Measurements from ENCODE around the gene OR5AU1. TPM values are rescaled to one million over a fixed set of nuclear protein-coding genes. Genes with fewer than 3 reads are reported as not detected.
"Not testable (repeated sequence)": the region's sequence is repeated elsewhere in the genome, so short reads cannot be mapped to it uniquely, and the experiment has no call there.

Gene OR5AU1
- total RNA-seq, 1 experiment from 2014 or later: not detected

DNA sequence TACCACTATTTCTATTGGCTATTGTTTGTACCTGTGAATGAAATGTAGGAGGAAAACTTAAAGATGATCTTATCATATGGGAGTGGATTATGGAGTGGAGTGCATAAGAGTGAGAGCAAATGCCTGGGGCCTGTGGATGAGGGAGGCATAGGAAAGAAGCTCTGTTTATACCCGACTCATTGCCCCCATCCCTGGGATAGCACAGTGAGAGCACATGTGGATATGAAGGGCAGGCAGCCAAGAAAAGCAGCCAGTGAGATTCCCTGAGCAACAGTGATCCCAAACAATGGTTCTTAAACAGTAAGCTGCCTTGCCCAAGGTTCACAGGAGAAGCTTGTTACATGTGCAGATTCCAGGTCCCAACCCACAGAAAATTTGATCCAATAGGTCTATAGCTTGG is 2.3 kb upstream of the OR5AU1 start:
- DNase-seq (ENCODE audit: low read depth, low spot score); H3K36me3 ChIP-seq (ENCODE audit: control insufficient read depth in 1 of 2, insufficient read depth in 2 of 2, low read length in 2 of 2); ATAC-seq; H3K4me1 ChIP-seq (ENCODE audit: control insufficient read depth in 1 of 2, insufficient read depth in 2 of 2, low read length in 2 of 2); BruUV-seq (replicated peaks); RAD21 ChIA-PET (ENCODE audit: low non-redundant PET in 1 of 2, low total read pairs in 2 of 2, uncharacterized antibody in 2 of 2, unreplicated experiment in 2 of 2); H3K27me3 ChIP-seq (ENCODE audit: insufficient read depth, low read length); H3K9me2 ChIP-seq (ENCODE audit: insufficient read depth); H3K27ac ChIP-seq (ENCODE audit: low read depth, low read length); CTCF ChIA-PET; H3K4me2 ChIP-seq (ENCODE audit: low read length); POLR2A ChIA-PET; H3K4me3 ChIP-seq (replicated peaks in 1 of 2; ENCODE audit: low read depth in 1 of 2, low read length in 2 of 2); H3K9ac ChIP-seq (ENCODE audit: low read length); H4K20me1 ChIP-seq (ENCODE audit: insufficient read depth); H3K79me2 ChIP-seq (ENCODE audit: insufficient read depth, low read length); H3K9me3 ChIP-seq (ENCODE audit: control insufficient read depth in 1 of 2, insufficient read depth in 1 of 2, low read depth in 1 of 2, low read length in 2 of 2); intact Hi-C loops (cut with micrococcal nuclease); H2AFZ ChIP-seq (ENCODE audit: low read depth, low read length, poor library complexity, severe bottlenecking): not testable (repeated sequence)

DNA sequence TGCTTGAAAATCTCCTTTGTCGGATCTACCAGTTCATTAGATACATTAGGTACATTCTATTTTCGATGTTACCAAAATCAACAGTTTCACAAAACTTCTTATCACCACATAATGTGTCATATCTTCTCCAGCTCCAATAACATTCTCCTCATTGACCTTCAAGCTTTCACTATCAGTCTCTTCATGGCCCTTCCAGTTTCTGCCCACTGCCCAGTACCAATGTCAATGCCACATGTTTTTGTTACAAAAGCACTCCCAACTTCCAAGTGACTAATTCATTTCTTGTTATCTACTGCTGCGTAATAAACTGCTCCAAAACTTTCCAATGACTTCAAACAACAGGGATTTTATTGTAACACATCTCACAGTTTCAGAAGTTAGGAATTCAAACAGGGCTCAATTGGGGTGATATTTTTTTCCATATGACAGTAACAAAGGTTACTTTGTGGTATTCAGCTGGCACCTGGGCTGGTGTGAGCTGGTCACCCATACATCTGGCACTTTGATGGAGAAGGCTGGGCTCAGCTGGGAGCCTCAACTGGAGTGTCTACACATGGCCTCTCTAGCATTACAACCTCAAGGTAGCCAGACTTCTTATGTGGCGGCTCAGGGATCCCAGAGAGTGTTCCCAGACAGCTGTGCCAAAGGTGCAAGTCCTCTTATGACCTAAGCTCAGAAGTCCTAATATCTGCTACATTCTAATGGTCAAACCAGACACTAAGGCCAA is 6.1 kb downstream of the OR5AU1 start:
- intact Hi-C loops (cut with micrococcal nuclease): no loop called here
- no peaks in the 10 kb centered on the region for H3K4me1 ChIP-seq (ENCODE audit: control insufficient read depth in 1 of 2, insufficient read depth in 2 of 2, low read length in 2 of 2)
- no peak overlapping the region for H2AFZ ChIP-seq (ENCODE audit: low read depth, low read length, poor library complexity, severe bottlenecking)
- ChIA-PET CTCF (no interaction called here), RAD21 (ENCODE audit: low non-redundant PET in 1 of 2, low total read pairs in 2 of 2, uncharacterized antibody in 2 of 2, unreplicated experiment in 2 of 2) (no interaction called here), POLR2A (no interaction called here)
- ATAC-seq (no peak), DNase-seq (ENCODE audit: low read depth, low spot score) (no peak)
- H3K27me3 ChIP-seq (ENCODE audit: insufficient read depth, low read length): no peaks in the 10 kb centered on the region
- no TSS peak for BruUV-seq (replicated peaks)
- H3K79me2 ChIP-seq (ENCODE audit: insufficient read depth, low read length): no peaks in the 10 kb centered on the region
- no peak overlapping the region for H3K27ac ChIP-seq (ENCODE audit: low read depth, low read length)
- H3K36me3 ChIP-seq (ENCODE audit: control insufficient read depth in 1 of 2, insufficient read depth in 2 of 2, low read length in 2 of 2): no peaks in the 10 kb centered on the region
- no peaks in the 10 kb centered on the region for H3K9me2 ChIP-seq (ENCODE audit: insufficient read depth)
- 0 out of 4 replicates have a peak, but pooled peaks cover 0 to 6% of the 10 kb centered on the region in 2 experiments for H3K9me3 ChIP-seq (ENCODE audit: control insufficient read depth in 1 of 2, insufficient read depth in 1 of 2, low read depth in 1 of 2, low read length in 2 of 2)
- H4K20me1 ChIP-seq (ENCODE audit: insufficient read depth): no peaks in the 10 kb centered on the region
- no peak overlapping the region for H3K9ac ChIP-seq (ENCODE audit: low read length)
- no peak overlapping the region for H3K4me2 ChIP-seq (ENCODE audit: low read length)
- no peak overlapping the region for H3K4me3 ChIP-seq (replicated peaks in 1 of 2; ENCODE audit: low read depth in 1 of 2, low read length in 2 of 2)
- TF ChIP-seq, protein P1, sequence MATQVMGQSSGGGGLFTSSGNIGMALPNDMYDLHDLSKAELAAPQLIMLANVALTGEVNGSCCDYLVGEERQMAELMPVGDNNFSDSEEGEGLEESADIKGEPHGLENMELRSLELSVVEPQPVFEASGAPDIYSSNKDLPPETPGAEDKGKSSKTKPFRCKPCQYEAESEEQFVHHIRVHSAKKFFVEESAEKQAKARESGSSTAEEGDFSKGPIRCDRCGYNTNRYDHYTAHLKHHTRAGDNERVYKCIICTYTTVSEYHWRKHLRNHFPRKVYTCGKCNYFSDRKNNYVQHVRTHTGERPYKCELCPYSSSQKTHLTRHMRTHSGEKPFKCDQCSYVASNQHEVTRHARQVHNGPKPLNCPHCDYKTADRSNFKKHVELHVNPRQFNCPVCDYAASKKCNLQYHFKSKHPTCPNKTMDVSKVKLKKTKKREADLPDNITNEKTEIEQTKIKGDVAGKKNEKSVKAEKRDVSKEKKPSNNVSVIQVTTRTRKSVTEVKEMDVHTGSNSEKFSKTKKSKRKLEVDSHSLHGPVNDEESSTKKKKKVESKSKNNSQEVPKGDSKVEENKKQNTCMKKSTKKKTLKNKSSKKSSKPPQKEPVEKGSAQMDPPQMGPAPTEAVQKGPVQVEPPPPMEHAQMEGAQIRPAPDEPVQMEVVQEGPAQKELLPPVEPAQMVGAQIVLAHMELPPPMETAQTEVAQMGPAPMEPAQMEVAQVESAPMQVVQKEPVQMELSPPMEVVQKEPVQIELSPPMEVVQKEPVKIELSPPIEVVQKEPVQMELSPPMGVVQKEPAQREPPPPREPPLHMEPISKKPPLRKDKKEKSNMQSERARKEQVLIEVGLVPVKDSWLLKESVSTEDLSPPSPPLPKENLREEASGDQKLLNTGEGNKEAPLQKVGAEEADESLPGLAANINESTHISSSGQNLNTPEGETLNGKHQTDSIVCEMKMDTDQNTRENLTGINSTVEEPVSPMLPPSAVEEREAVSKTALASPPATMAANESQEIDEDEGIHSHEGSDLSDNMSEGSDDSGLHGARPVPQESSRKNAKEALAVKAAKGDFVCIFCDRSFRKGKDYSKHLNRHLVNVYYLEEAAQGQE (IDR thresholded peaks at IDR 0.05; ENCODE audit: low read depth): no peak
- TF ChIP-seq SP1 (IDR thresholded peaks at IDR 0.05; ENCODE audit: low read depth) (no peak), TCF7L2 (IDR thresholded peaks at IDR 0.05; ENCODE audit: borderline replicate concordance, extremely low read depth, insufficient read depth, insufficient read length) (no peak), EZH2phosphoT487 (IDR thresholded peaks at IDR 0.05; ENCODE audit: borderline replicate concordance) (no peak), ELF1 (IDR thresholded peaks at IDR 0.05; ENCODE audit: borderline replicate concordance, low read depth) (no peak), CEBPB (IDR thresholded peaks at IDR 0.05; ENCODE audit: low read depth) (no peak), SRF (IDR thresholded peaks at IDR 0.05; ENCODE audit: low read depth) (no peak), YY1 (IDR thresholded peaks at IDR 0.05; ENCODE audit: extremely low read depth, insufficient replicate concordance, low read depth, low read length) (no peak), ZFX (IDR thresholded peaks at IDR 0.05) (no peak)
- TF ChIP-seq, protein P2, sequence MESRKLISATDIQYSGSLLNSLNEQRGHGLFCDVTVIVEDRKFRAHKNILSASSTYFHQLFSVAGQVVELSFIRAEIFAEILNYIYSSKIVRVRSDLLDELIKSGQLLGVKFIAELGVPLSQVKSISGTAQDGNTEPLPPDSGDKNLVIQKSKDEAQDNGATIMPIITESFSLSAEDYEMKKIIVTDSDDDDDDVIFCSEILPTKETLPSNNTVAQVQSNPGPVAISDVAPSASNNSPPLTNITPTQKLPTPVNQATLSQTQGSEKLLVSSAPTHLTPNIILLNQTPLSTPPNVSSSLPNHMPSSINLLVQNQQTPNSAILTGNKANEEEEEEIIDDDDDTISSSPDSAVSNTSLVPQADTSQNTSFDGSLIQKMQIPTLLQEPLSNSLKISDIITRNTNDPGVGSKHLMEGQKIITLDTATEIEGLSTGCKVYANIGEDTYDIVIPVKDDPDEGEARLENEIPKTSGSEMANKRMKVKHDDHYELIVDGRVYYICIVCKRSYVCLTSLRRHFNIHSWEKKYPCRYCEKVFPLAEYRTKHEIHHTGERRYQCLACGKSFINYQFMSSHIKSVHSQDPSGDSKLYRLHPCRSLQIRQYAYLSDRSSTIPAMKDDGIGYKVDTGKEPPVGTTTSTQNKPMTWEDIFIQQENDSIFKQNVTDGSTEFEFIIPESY (IDR thresholded peaks at IDR 0.05; ENCODE audit: extremely low read depth, insufficient replicate concordance, low read length): no peak
- TF ChIP-seq, protein P3, sequence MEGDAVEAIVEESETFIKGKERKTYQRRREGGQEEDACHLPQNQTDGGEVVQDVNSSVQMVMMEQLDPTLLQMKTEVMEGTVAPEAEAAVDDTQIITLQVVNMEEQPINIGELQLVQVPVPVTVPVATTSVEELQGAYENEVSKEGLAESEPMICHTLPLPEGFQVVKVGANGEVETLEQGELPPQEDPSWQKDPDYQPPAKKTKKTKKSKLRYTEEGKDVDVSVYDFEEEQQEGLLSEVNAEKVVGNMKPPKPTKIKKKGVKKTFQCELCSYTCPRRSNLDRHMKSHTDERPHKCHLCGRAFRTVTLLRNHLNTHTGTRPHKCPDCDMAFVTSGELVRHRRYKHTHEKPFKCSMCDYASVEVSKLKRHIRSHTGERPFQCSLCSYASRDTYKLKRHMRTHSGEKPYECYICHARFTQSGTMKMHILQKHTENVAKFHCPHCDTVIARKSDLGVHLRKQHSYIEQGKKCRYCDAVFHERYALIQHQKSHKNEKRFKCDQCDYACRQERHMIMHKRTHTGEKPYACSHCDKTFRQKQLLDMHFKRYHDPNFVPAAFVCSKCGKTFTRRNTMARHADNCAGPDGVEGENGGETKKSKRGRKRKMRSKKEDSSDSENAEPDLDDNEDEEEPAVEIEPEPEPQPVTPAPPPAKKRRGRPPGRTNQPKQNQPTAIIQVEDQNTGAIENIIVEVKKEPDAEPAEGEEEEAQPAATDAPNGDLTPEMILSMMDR (IDR thresholded peaks at IDR 0.05 in 2 of 3, conservative IDR thresholded peaks at IDR 0.05 in 1 of 3; ENCODE audit: borderline replicate concordance in 1 of 3, insufficient read depth in 1 of 3, low read depth in 2 of 3, low read length in 2 of 3): no peak

Data from HCT116 (cell line).